Neutrophil (primary cell): ENCODE data around the gene OCIAD2.
"Not testable (repeated sequence)": the region's sequence is repeated elsewhere in the genome, so short reads cannot be mapped to it uniquely, and the experiment has no call there.

Experiments
- H3K27ac ChIP-seq: fragments of 200-600 bp; sonication (generic); 2 replicates; pipeline ENCODE4 v1.5.1; 2016; ENCODE audit warnings: mild to moderate bottlenecking, moderate library complexity
- H3K27me3 ChIP-seq: fragments of 200-600 bp; sonication (generic); 2 replicates; pipeline ENCODE4 v1.6.0; 2016; ENCODE audit warnings: mild to moderate bottlenecking
- H3K36me3 ChIP-seq: fragments of 200-600 bp; sonication (generic); 2 replicates; pipeline ENCODE4 v1.5.1; 2017
- H3K4me1 ChIP-seq, 2 experiments: fragments of 200-600 bp in 1 of 2; sonication (generic) in 1 of 2; 1 replicate in 1 of 2; 2 replicates in 1 of 2; pipeline versions ENCODE4 v1.5.1 to v1.6.1; 2013 to 2016; ENCODE audit warnings: low read depth in 1 of 2, low read length in 1 of 2, mild to moderate bottlenecking in 1 of 2, moderate library complexity in 1 of 2; ENCODE audit not compliant: control insufficient read depth in 1 of 2, insufficient read depth in 1 of 2
- H3K4me3 ChIP-seq, 2 experiments: fragments of 200-600 bp in 1 of 2; sonication (generic) in 1 of 2; 1 replicate in 1 of 2; 2 replicates in 1 of 2; pipeline ENCODE4 v1.5.1; 2013 to 2016; ENCODE audit warnings: low read depth in 1 of 2, low read length in 1 of 2, mild to moderate bottlenecking in 1 of 2, moderate library complexity in 1 of 2
- H3K9me3 ChIP-seq: fragments of 200-600 bp; sonication (generic); 2 replicates; pipeline ENCODE4 v1.5.1; 2016
- CTCF ChIP-seq: fragments of 200-600 bp; sonication (generic); IDR thresholded peaks from 2 replicates; pipeline ENCODE4 v1.5.1; 2016; ENCODE audit warnings: antibody characterized with exemption

OCIAD2 gene

GRCh38 chr4:48853604-48854394 is 52.8 kb downstream of the OCIAD2 start:
- Histone ChIP-seq H3K27me3 (no peaks in the 10 kb centered on the region), H3K36me3 (peaks cover 78% of the 10 kb centered on the region), H3K9me3 (no peaks in the 10 kb centered on the region), H3K4me3 (no peak overlapping the region), H3K27ac (no peak overlapping the region), H3K4me1 (peaks cover 0 to 4% of the 10 kb centered on the region in 2 experiments)
- no peak for TF ChIP-seq CTCF

- H3K36me3 ChIP-seq, result peaks cover 66% of the 10 kb centered on the region
Measured at GRCh38 chr4:48851651-48852050, 54.9 kb downstream of the OCIAD2 start.

DNA sequence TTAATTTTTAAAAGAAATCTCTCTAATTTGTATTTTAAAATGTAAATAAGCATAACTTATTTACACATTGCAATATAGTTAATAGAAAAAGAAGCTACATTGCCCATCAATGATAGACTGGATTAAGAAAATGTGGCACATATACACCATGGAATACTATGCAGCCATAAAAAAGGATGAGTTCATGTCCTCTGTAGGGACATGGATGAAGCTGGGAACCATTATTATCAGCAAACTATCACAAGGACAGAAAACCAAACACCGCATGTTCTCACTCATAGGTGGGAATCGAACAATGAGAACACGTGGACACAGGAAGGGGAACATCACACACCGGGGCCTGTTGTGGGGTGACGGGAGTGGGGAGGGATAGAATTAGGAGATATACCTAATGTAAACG is 57.8 kb downstream of the OCIAD2 start:
- peaks cover 73% of the 10 kb centered on the region for H3K36me3 ChIP-seq
- H3K9me3 ChIP-seq, H3K27me3 ChIP-seq, H3K4me1 ChIP-seq, H3K4me3 ChIP-seq, H3K27ac ChIP-seq: not testable (repeated sequence)

More at GRCh38 chr4:48851651-48852050, 54.9 kb downstream of the OCIAD2 start:
- H3K27me3 ChIP-seq, result no peaks in the 10 kb centered on the region
- H3K27ac ChIP-seq, result no peak overlapping the region
- no peak for TF ChIP-seq CTCF
- H3K4me1 ChIP-seq, result no peaks in the 10 kb centered on the region
- no peaks in the 10 kb centered on the region for H3K9me3 ChIP-seq
- no peak overlapping the region for H3K4me3 ChIP-seq

DNA sequence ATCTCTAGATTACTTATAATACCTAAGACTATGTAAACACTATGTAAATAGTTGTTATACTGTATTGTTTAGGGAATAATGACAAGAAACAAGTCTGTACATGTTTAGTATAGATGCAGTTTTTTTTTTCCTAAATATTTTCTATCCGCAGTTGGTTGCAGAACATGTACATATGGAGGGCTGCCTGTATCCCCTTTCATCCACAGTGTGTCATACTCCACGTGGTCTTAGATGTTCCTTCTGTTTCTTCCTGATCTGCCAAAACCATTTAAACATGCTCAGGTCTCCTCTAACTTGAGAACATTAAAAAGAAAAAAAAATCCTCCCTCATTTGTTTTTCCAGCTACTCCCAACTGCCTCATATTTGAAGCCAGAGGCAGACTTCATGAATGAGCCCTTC is 61.7 kb downstream of the OCIAD2 start:
- H3K9me3 ChIP-seq, result no peaks in the 10 kb centered on the region
- no peaks in the 10 kb centered on the region for H3K4me1 ChIP-seq
- H3K27me3 ChIP-seq, result no peaks in the 10 kb centered on the region
- no peak overlapping the region for H3K27ac ChIP-seq
- no peak overlapping the region for H3K4me3 ChIP-seq
- TF ChIP-seq CTCF, result no peak
- peaks cover 64% of the 10 kb centered on the region for H3K36me3 ChIP-seq

DNA sequence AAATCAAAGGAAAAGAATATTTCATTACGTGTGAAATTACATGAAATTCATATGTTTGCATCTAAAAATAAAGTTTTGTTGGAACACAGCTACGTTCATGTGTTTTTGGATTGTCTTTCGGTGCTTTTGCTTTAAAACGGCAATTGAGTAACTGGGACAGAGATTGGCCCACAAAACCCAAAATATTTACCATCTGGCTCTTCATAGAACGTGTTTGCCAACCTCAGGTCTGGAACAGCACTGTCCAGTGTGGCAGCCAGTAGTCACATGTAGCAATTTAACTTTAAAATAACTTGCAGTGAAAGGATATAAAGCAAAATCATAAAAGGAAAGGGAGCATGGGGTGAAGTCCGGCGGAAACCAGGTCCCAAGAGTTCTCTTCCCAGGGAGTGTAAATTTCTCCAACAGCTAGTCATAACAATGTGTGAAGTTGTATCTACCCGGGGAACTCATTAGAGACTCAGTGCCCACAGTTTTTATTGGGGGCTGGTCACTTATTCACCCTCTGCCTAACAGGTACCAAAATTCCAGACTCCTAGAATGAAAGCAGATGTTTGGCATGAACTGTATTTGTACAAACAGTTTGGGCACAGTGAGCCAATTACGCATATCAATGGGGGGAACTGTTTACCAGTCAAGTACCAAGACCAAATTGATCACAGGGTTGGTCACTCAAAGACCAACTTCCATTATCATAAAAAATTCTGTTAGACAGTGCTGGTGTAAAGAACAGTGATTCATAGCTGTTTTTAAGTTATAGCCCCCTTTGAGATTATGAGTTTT is 65.3 kb downstream of the OCIAD2 start:
- TF ChIP-seq CTCF, result no peak
- no peaks in the 10 kb centered on the region for H3K4me1 ChIP-seq
- H3K36me3 ChIP-seq, result peaks cover 78% of the 10 kb centered on the region
- no peaks in the 10 kb centered on the region for H3K9me3 ChIP-seq
- H3K27me3 ChIP-seq, result no peaks in the 10 kb centered on the region
- no peak overlapping the region for H3K27ac ChIP-seq
- H3K4me3 ChIP-seq, result no peak overlapping the region

DNA sequence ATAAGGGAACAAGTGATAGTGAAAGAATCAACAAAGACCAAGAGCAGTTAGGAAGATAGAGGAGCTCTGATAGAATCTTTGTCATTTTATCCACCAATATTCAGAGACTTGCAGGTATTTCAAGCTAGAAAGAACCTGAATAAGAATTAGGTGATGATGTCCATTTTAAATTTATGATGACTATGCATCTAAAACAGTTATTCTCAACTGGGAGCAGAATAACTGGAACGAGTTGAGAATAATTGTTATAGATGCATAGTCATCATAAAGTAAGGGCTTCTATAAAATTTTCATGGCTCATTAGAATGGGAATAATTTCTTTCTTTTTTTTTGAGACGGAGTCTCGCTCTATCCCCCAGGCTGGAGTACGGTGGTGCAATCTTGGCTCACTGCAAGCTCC is 69.9 kb downstream of the OCIAD2 start:
- Histone ChIP-seq H3K27me3 (no peaks in the 10 kb centered on the region), H3K27ac (no peak overlapping the region), H3K4me3 (no peak overlapping the region), H3K4me1 (peaks cover 5 to 7% of the 10 kb centered on the region in 2 experiments), H3K36me3 (peaks cover 70% of the 10 kb centered on the region), H3K9me3 (no peaks in the 10 kb centered on the region)
- TF ChIP-seq CTCF, result no peak
